ENCODE results near the gene GPR107.

The GPR107 gene

GRCh38 chr9:130078547-130078946, 24.8 kb downstream of the GPR107 start:
- H3K4me3 ChIP-seq (ENCODE audit: low read depth, low read length): no peak overlapping the region
- DNase-seq (ENCODE audit: low read depth): no peak
- TF ChIP-seq, protein P1, sequence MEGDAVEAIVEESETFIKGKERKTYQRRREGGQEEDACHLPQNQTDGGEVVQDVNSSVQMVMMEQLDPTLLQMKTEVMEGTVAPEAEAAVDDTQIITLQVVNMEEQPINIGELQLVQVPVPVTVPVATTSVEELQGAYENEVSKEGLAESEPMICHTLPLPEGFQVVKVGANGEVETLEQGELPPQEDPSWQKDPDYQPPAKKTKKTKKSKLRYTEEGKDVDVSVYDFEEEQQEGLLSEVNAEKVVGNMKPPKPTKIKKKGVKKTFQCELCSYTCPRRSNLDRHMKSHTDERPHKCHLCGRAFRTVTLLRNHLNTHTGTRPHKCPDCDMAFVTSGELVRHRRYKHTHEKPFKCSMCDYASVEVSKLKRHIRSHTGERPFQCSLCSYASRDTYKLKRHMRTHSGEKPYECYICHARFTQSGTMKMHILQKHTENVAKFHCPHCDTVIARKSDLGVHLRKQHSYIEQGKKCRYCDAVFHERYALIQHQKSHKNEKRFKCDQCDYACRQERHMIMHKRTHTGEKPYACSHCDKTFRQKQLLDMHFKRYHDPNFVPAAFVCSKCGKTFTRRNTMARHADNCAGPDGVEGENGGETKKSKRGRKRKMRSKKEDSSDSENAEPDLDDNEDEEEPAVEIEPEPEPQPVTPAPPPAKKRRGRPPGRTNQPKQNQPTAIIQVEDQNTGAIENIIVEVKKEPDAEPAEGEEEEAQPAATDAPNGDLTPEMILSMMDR (IDR thresholded peaks at IDR 0.05; ENCODE audit: low read depth, low read length, missing control alignments): no peak

DNA sequence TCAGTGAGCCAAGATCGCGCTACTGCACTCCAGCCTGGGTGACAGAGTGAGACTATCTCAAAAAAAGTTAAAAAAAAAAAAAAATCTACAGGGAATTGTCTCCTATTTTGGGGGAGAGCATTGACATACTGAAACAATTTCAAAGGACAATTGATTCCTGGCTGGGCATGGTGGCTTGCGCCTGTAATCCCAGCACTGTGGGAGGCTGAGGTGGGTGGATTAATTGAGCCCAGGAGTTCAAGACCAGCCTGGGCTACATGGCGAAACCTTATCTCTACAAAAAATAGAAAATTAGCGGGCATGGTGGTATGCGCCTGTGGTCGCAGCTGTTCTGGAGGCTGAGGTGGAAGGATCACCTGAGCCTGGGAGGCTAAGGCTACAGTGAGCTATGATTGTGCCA, 30.6 kb downstream of the GPR107 start:
- TF ChIP-seq, protein P1 (IDR thresholded peaks at IDR 0.05; ENCODE audit: low read depth, low read length, missing control alignments): no peak
- no peak overlapping the region for H3K4me3 ChIP-seq (ENCODE audit: low read depth, low read length)
- no peak for DNase-seq (ENCODE audit: low read depth)

DNA sequence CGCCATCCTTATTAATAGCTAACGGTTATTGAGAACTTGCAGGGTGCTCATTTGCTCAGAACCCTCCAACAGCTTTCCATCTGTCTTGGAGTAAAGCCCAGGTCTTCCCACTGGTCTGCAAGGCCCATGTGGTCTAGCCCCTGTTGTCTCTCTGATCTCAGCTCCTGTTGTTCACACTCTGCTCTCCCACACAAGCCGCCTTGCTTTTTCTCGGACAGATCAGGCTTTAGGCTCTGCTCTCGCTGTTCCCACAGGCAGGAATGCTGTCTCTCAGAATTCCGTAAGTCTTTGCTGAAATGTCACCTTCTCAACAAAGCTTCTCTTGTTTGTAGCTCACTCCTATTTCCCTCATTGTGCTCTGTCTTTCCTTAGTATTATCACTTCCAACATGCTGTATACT, 34.3 kb downstream of the GPR107 start:
- DNase-seq (ENCODE audit: low read depth): no peak
- H3K4me3 ChIP-seq (ENCODE audit: low read depth, low read length): no peak overlapping the region
- TF ChIP-seq, protein P1 (IDR thresholded peaks at IDR 0.05; ENCODE audit: low read depth, low read length, missing control alignments): no peak

- TF ChIP-seq, protein P1 (IDR thresholded peaks at IDR 0.05; ENCODE audit: low read depth, low read length, missing control alignments): no peak
Measured at GRCh38 chr9:130089141-130089540, 35.4 kb downstream of the GPR107 start.

GRCh38 chr9:130090915-130091314, 37.2 kb downstream of the GPR107 start:
- TF ChIP-seq, protein P1 (IDR thresholded peaks at IDR 0.05; ENCODE audit: low read depth, low read length, missing control alignments): no peak
- no peak overlapping the region for H3K4me3 ChIP-seq (ENCODE audit: low read depth, low read length)
- no peak for DNase-seq (ENCODE audit: low read depth)

More at GRCh38 chr9:130089141-130089540, 35.4 kb downstream of the GPR107 start:
- DNase-seq (ENCODE audit: low read depth): no peak
- H3K4me3 ChIP-seq (ENCODE audit: low read depth, low read length): no peak overlapping the region

DNA sequence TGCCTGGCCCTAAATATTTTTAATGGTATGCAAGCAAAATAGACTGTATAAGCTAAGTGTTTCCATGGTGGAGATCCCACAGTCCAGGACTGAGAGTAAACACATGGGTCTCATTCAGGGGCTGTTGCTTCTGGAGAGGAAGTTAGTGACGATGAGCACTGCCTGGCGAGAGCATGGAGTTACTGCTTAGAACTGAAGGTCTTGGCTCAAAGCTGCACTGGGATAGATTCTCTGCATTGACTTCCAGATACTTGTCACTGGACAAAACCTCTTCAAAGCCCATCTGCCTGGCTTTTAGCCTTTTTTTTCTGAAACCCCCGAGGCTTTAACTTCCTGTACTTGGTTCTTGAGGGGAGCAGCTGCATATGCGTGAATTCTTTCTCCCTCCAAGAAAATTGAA, 39.2 kb downstream of the GPR107 start:
- H3K4me3 ChIP-seq (ENCODE audit: low read depth, low read length): no peak overlapping the region
- TF ChIP-seq, protein P1 (IDR thresholded peaks at IDR 0.05; ENCODE audit: low read depth, low read length, missing control alignments): no peak

DNA sequence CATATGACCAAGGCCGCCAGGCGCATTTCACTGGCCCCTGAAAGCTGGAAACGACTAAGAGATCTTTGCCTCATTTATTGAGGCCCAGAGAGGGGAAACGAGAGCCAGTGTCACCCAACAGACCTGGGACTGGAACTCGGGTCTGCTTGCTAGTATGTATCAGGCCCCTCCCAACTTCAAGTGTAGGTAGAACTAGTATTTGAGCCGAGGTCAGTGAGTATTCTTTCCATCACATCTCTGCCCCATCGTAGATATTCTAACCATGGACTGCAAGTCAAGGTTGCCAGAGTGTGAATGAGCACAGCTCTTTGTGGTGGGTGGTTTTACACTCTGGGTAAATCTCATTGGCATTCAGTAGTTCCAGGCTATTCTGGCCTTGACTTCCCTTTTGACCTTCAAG, 42.2 kb downstream of the GPR107 start:
- H3K4me3 ChIP-seq (ENCODE audit: low read depth, low read length): no peak overlapping the region
- no peak for DNase-seq (ENCODE audit: low read depth)
- TF ChIP-seq, protein P1 (IDR thresholded peaks at IDR 0.05; ENCODE audit: low read depth, low read length, missing control alignments): no peak

More for the DNA sequence above, 39.2 kb downstream of the GPR107 start:
- no peak for DNase-seq (ENCODE audit: low read depth)

Measured in GM12864 (cell line).